Measurements from ENCODE around the gene CNTNAP2.
A peak's percentile ranks its signal among the peaks of the same experiment; 100 is the strongest.

Gene CNTNAP2

GRCh38 chr7:147859033-147859432 is 1742.4 kb downstream of the CNTNAP2 start:
- DNase-seq (ENCODE audit: low read depth), result no peak

GRCh38 chr7:147859486-147859885 is 1742.9 kb downstream of the CNTNAP2 start:
- DNase-seq (ENCODE audit: low read depth), result no peak

GRCh38 chr7:147861058-147861716 is 1744.6 kb downstream of the CNTNAP2 start:
- no peak for DNase-seq (ENCODE audit: low read depth)

GRCh38 chr7:147861945-147862344 is 1745.3 kb downstream of the CNTNAP2 start:
- DNase-seq (ENCODE audit: low read depth), result no peak

GRCh38 chr7:147869456-147869855 is 1752.9 kb downstream of the CNTNAP2 start:
- no peak for DNase-seq (ENCODE audit: low read depth)

- DNase-seq (ENCODE audit: low read depth), result no peak
Measured at GRCh38 chr7:147878912-147879661, 1762.5 kb downstream of the CNTNAP2 start.

GRCh38 chr7:147885869-147886268 is 1769.3 kb downstream of the CNTNAP2 start:
- no peak for DNase-seq (ENCODE audit: low read depth)

GRCh38 chr7:147894271-147894670 is 1777.7 kb downstream of the CNTNAP2 start:
- DNase-seq (ENCODE audit: low read depth), result peak; percentile 13

GRCh38 chr7:147896121-147896520 is 1779.5 kb downstream of the CNTNAP2 start:
- DNase-seq (ENCODE audit: low read depth), result no peak

GRCh38 chr7:147903536-147904218 is 1787.1 kb downstream of the CNTNAP2 start:
- DNase-seq (ENCODE audit: low read depth), result no peak

GRCh38 chr7:147904219-147904576 is 1787.6 kb downstream of the CNTNAP2 start:
- DNase-seq (ENCODE audit: low read depth), result no peak

GRCh38 chr7:147909431-147910148 is 1793.0 kb downstream of the CNTNAP2 start:
- DNase-seq (ENCODE audit: low read depth), result no peak

- no peak for DNase-seq (ENCODE audit: low read depth)
Measured at GRCh38 chr7:147911201-147911601, 1794.6 kb downstream of the CNTNAP2 start.

- DNase-seq (ENCODE audit: low read depth), result no peak
Measured at GRCh38 chr7:147912291-147912690, 1795.7 kb downstream of the CNTNAP2 start.

GRCh38 chr7:147912946-147913638 is 1796.5 kb downstream of the CNTNAP2 start:
- DNase-seq (ENCODE audit: low read depth), result no peak

- DNase-seq (ENCODE audit: low read depth), result no peak
Measured at GRCh38 chr7:147915781-147916180, 1799.2 kb downstream of the CNTNAP2 start.

- DNase-seq (ENCODE audit: low read depth), result no peak
Measured at GRCh38 chr7:147916573-147916972, 1800.0 kb downstream of the CNTNAP2 start.

GRCh38 chr7:147923841-147924240 is 1807.2 kb downstream of the CNTNAP2 start:
- DNase-seq (ENCODE audit: low read depth), result no peak

- peak; percentile 12 for DNase-seq (ENCODE audit: low read depth)
Measured at GRCh38 chr7:147937428-147937827, 1820.8 kb downstream of the CNTNAP2 start.

GRCh38 chr7:147941381-147941780 is 1824.8 kb downstream of the CNTNAP2 start:
- DNase-seq (ENCODE audit: low read depth), result no peak

- no peak for DNase-seq (ENCODE audit: low read depth)
Measured at GRCh38 chr7:147944321-147944720, 1827.7 kb downstream of the CNTNAP2 start.

GRCh38 chr7:147952918-147953317 is 1836.3 kb downstream of the CNTNAP2 start:
- no peak for DNase-seq (ENCODE audit: low read depth)
